ENCODE measurements around the gene AKAP13.

AKAP13 gene

GRCh38 chr15:85614059-85614458 is 233.7 kb downstream of the AKAP13 start:
- no peak for DNase-seq

GRCh38 chr15:85615930-85616329 is 235.5 kb downstream of the AKAP13 start:
- peak; percentile 48 for DNase-seq

GRCh38 chr15:85616549-85617110 is 236.2 kb downstream of the AKAP13 start:
- no peak for DNase-seq

GRCh38 chr15:85618228-85618505 is 237.8 kb downstream of the AKAP13 start:
- DNase-seq, result no peak

GRCh38 chr15:85618956-85619491 is 238.6 kb downstream of the AKAP13 start:
- peak; percentile 77 for DNase-seq

- no peak for DNase-seq
Measured at GRCh38 chr15:85619992-85620689, 239.7 kb downstream of the AKAP13 start.

GRCh38 chr15:85620690-85621049 is 240.3 kb downstream of the AKAP13 start:
- DNase-seq, result no peak

GRCh38 chr15:85621094-85621493 is 240.7 kb downstream of the AKAP13 start:
- DNase-seq, result no peak

- DNase-seq, result no peak
Measured at GRCh38 chr15:85622221-85622831, 241.9 kb downstream of the AKAP13 start.

- DNase-seq, result no peak
Measured at GRCh38 chr15:85623315-85624049, 243.1 kb downstream of the AKAP13 start.

GRCh38 chr15:85624291-85624801 is 243.9 kb downstream of the AKAP13 start:
- DNase-seq, result peak; percentile 37

GRCh38 chr15:85625166-85625830 is 244.9 kb downstream of the AKAP13 start:
- DNase-seq, result no peak

GRCh38 chr15:85625856-85626255 is 245.5 kb downstream of the AKAP13 start:
- peak; percentile 79 for DNase-seq

GRCh38 chr15:85627213-85627935 is 247.0 kb downstream of the AKAP13 start:
- no peak for DNase-seq

GRCh38 chr15:85630311-85630710 is 249.9 kb downstream of the AKAP13 start:
- no peak for DNase-seq

GRCh38 chr15:85631018-85631417 is 250.6 kb downstream of the AKAP13 start:
- no peak for DNase-seq

GRCh38 chr15:85632014-85632413 is 251.6 kb downstream of the AKAP13 start:
- no peak for DNase-seq

- DNase-seq, result no peak
Measured at GRCh38 chr15:85633859-85634258, 253.5 kb downstream of the AKAP13 start.

- DNase-seq, result no peak
Measured at GRCh38 chr15:85636351-85636750, 255.9 kb downstream of the AKAP13 start.

- DNase-seq, result peak; percentile 47
Measured at GRCh38 chr15:85639752-85640381, 259.5 kb downstream of the AKAP13 start.

GRCh38 chr15:85642065-85642692 is 261.8 kb downstream of the AKAP13 start:
- DNase-seq, result no peak
